T-helper 9 cell (primary cell): ENCODE results near the gene IFI16.
"Not testable (repeated sequence)": the region's sequence is repeated elsewhere in the genome, so short reads cannot be mapped to it uniquely, and the experiment has no call there.

ENCODE experiments used
- DNase-seq: peaks from one replicate; pipeline ENCODE4 v3.0.0-alpha.2; 2020

Gene IFI16

DNA sequence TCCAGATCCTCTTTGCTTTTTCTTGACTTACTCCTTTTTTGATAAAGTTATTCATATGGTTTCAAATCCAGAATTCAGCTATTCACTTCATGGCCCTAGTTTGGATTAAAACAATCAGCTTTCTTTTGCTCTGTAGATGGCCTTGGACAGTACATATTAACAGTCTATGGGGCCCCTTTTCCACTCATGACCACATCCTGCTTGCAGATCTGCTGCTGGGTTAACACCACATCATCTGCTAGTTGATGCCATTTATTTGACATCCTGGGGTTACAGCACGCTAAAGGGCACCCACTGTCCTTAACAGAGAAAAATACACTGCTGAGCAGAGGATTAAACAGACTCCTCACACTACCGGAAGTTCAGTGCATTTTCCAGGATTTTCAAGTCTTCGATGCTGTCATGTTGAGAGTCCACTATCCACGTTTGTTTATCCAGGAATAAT, 941 bp upstream of the IFI16 start:
- DNase-seq = peak; percentile 11

DNA sequence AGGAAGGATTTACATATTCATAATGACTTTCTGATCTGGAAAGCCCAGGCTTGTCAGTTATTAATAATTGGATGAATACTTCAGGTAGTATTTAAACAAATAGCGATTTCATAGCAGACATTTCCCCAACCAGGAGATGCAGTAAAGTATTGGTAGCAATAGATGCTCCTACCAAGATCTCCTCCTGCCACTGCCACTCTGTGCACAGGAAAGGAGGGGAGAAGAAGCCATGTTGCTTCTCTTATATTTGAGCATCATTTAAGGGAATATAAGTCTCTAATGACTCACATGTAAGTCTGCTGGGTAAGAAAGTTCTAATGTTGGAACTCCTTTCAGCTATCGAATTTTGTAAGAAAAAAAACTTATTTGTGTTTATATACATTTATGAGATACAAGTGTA, 420 bp upstream of the IFI16 start:
- no peak for DNase-seq

DNA sequence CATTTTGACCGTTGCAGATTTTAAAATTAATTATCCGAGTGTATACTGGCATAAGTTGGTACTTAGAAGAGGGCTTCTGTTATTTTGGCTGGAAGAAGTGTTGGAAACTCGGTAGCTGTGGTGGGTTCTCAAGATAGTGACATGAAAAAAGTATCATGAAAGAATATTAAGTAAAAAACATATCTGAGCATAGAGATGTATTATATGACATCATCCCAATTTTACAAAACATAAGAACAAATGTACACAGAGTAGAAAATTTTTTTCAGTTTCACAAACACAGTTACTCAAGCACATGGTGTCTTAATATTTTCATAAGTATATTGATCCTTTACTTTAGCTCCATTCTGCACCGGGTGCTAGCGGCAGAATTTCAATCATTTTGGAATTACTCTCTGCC, 684 bp downstream of the IFI16 start:
- no peak for DNase-seq

GRCh38 chr1:159011001-159011400, 1.3 kb downstream of the IFI16 start:
- not testable (repeated sequence) for DNase-seq

- DNase-seq = no peak
Observed at GRCh38 chr1:159011751-159012150, 2.0 kb downstream of the IFI16 start.

DNA sequence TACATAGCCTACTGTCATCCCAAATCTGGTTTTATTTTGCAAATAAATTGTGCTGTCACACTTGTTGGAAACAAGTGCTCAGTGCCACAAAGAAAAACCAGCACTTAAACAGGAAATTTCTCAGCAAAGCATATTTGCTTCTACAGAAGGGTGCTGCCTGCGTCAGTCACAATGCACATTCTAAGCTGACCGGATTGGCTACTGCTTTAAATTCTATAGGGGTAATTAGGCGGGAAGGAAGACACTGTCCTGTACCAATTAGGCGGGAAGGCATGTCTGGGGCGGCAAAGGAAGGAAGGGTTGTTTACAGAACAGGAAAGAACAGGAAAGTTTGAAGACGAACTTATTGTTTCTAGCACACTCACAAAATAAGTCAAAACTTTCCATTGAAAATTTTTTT, 2.8 kb downstream of the IFI16 start:
- peak; percentile 12 for DNase-seq

DNA sequence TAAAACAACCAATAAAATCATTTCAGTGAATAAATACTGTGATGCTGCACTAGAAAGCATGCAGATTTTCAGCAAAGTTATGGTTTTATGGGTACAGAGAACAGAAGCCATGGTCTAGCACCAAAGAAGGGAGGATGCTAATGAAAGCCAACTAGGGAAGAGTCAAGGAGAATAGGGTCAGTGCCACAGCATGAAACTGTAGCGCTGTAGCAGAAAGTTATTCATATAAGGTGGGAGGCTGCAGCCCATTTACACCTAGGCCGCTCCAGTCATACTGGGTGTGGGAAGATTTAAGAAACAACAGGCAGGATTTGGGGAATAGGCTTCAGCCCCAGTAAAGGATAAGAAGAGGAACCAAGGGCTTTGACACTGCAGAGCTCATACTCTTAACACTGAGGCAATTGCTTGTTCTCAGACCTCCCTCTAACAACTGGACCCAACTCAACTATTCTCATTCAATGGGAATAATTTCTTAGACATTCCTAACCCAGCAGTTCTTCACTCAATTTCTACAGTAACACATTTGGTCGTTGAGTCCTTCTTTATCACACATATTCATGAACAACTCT, 4.4 kb downstream of the IFI16 start:
- DNase-seq = no peak

DNA sequence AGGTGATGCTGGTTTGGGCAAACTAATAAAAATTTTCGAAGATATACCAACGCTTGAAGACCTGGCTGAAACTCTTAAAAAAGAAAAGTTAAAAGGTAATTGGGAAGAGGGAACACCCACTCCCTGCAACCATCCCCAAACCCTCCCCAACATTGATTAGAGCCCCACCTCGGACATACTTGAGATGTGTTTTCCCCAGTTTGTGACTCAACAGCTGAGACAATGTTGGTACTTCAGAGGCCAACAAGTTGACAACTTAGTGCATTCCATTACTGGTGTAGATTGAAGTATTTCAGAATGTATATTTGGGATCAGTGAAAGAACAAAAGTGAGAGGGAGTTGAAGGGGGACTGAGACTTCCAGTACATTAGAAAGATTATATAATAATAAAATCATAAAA, 5.1 kb downstream of the IFI16 start:
- DNase-seq = no peak

GRCh38 chr1:159015440-159015909, 5.8 kb downstream of the IFI16 start:
- peak; percentile 45 for DNase-seq

GRCh38 chr1:159023723-159024122, 14.0 kb downstream of the IFI16 start:
- no peak for DNase-seq

DNA sequence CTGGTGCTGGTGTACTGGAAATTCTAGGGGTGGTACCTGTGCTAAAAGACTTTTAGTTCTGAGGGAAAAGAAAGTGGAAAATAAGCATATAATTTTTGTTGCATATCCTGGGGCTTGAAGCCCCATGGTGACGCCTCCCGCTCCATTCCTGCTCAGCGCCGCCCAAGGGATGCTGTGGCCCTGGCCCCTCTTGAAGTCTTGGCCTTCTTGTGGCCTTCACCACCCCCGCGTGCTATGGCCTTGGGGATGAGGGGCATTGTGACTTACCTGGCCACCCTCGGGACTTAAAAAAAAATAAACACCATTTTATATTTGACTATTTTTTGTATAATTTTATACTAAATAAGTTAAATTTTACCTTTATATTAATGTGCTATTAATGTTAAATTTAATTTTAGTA, 15.3 kb downstream of the IFI16 start:
- no peak for DNase-seq

DNA sequence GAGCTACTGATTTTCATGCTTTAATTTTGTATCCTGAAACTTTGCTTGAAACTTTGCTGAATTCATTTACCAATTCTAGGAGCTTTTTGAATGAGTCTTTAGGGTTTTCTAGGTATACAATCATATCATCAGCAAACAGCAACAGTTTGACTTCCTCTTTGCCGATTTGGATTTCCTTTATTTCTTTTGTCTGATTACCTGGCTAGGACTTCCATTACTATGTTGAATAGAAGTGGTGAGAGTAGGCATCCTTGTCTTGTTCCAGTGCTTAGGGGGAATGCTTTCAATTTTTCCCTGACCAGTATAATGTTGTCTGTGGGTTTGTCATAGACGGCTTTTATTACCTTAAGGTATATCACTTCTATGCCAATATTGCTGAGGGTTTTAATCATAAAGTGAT, 17.1 kb downstream of the IFI16 start:
- DNase-seq = not testable (repeated sequence)

DNA sequence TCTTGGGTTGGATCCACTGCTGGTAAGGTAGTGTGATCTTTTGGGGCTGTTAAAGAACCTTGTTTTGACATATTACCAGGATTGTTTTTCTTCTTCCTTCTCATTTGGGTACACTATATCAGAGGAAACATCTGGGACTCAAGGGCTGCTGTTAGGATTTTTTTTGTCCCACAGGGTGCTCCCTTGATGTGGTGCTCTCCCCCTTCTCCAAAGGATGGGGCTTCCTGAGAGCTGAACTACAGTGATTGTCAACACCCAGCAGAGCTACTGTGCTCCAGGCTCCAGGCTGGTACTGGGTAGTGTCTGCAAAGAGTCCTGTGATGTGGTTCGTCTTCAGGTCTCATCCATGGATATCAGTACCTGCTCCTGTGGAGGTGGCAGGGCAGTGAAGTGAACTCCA, 20.6 kb downstream of the IFI16 start:
- DNase-seq = no peak

DNA sequence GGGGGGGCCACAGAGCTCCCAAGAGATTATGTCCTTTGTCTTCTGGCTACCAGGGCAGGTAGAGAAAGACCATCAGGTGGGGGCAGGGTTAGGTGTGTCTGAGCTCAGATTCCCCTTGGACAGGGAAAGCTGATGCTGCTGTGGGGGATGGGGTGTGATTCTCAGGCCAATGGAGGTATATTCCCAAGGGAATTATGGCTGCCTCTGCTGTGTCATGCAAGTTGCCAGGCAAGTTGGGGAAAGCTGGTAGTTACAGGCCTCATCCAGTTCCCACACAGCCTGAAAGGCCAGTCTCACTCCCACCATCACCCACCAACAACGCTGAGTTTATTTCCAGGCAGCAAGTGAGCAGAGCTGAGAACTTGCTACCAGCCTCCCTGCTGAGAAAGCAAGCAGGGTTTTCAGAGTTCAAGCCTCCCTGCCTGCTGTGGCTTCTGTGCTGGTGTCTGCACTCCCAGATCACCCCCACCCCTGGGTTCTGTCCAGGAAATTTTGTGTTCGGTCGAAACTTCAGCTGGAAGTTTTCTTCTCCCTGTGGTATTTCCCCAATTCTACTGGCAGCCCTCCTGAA, 21.3 kb downstream of the IFI16 start:
- DNase-seq = no peak

DNA sequence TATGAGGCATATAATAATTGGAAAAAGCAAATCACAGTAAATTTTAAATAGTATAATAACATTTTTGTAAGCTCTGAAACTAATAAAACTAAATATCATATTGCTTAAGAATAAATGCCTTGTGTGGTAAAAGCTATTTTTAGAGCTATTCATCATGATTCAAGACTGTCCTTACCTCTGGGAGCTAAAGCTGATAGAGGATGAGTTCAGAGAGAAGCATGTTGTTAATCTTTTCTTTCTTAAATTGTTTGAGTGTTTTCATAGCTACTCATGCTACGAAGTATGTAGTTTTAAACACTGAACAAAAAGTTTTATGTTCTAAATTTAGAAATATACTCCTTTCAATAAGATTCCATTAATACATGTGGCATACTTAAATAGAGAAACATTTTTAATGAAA, 30.5 kb downstream of the IFI16 start:
- DNase-seq = no peak

- no peak for DNase-seq
Observed at GRCh38 chr1:159040893-159041724, 31.4 kb downstream of the IFI16 start.

GRCh38 chr1:159046486-159046885, 36.8 kb downstream of the IFI16 start:
- not testable (repeated sequence) for DNase-seq

DNA sequence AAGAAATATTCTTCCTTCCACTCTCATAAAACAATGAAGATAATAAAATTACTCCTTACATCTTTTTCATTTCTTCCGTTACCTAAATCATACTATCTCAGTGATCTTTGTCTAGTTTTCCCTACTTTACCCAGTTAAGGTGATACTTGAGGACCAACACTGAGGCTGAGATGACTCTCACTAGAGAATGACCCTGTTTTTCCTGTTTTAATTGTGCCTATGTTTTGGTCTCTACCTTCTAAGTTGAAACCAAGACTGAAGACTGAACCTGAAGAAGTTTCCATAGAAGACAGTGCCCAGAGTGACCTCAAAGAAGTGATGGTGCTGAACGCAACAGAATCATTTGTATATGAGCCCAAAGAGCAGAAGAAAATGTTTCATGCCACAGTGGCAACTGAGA, 41.7 kb downstream of the IFI16 start:
- DNase-seq = no peak

- DNase-seq = no peak
Observed at GRCh38 chr1:159054427-159054826, 44.7 kb downstream of the IFI16 start.

- DNase-seq = no peak
Observed at GRCh38 chr1:159055181-159055641, 45.5 kb downstream of the IFI16 start.

- no peak for DNase-seq
Observed at GRCh38 chr1:159056069-159056698, 46.5 kb downstream of the IFI16 start.

GRCh38 chr1:159058751-159059150, 49.0 kb downstream of the IFI16 start:
- no peak for DNase-seq

DNA sequence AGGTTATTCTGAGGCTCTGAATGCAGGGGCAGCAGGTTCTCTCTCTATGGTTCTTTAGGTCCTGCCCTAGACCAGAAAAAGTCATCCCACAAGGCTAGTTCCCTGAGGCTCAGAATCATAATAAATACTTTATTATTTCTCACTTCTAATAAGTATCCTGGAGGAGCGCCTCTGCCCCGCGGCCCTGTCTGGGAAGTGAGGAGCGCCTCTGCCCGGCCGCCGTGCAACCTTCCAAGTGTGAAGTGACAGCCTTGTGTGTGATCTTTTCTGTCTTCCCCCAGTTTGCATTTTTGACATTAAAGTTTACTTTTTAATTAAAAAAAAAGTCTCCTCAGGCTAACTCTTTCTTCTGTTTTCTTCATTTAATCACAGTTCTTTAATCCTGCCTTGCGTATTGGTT, 55.4 kb downstream of the IFI16 start:
- DNase-seq = no peak
